Uterus (tissue), 2 donors: ENCODE results near the gene SIT1.

Source experiments
- POLR2A ChIP-seq, 2 donors: fragments of 450-650 bp; IDR thresholded peaks; one replicate each; pipeline ENCODE4 v1.6.1; 2016; ENCODE audit warnings: antibody characterized with exemption in 2 of 2, mild to moderate bottlenecking in 1 of 2, moderate library complexity in 1 of 2
- TF ChIP-seq, protein P1 (sequence below), 4 experiments: fragments of 200-600 bp in 2 of 4; fragments of 450-650 bp in 2 of 4; sonication (generic) in 2 of 4; IDR thresholded peaks; one replicate each; pipeline ENCODE4 v1.5.1; 2016 to 2019; ENCODE audit warnings: antibody characterized with exemption in 4 of 4, mild to moderate bottlenecking in 2 of 4, moderate library complexity in 1 of 4

DNA sequence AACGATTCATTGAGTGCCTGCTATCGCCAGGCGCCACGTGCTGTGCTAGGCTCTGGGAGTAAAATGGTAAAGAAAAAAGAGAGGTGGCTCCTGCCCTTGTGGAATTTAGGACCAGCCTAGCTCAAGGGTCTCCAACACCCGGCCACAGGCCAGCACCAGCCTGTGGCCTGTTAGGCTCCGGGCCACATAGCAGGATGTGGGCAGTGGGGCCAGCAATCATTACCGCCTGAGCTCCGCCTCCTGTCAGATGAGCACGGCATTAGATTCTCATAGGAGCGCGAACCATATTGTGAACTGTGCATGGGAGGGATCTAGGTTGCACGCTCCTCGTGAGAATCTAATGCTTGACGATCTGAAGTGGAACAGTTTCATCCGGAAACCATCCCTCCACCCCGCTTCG lies 5.6 kb upstream of the SIT1 start:
- TF ChIP-seq, protein P1, sequence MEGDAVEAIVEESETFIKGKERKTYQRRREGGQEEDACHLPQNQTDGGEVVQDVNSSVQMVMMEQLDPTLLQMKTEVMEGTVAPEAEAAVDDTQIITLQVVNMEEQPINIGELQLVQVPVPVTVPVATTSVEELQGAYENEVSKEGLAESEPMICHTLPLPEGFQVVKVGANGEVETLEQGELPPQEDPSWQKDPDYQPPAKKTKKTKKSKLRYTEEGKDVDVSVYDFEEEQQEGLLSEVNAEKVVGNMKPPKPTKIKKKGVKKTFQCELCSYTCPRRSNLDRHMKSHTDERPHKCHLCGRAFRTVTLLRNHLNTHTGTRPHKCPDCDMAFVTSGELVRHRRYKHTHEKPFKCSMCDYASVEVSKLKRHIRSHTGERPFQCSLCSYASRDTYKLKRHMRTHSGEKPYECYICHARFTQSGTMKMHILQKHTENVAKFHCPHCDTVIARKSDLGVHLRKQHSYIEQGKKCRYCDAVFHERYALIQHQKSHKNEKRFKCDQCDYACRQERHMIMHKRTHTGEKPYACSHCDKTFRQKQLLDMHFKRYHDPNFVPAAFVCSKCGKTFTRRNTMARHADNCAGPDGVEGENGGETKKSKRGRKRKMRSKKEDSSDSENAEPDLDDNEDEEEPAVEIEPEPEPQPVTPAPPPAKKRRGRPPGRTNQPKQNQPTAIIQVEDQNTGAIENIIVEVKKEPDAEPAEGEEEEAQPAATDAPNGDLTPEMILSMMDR (IDR thresholded peaks at IDR 0.05): no peak
- no peak for TF ChIP-seq POLR2A (IDR thresholded peaks at IDR 0.05)
